Right lobe of liver (tissue), 4 donors: Measurements from ENCODE around the gene CATSPER1.
"Not testable (repeated sequence)": the region's sequence is repeated elsewhere in the genome, so short reads cannot be mapped to it uniquely, and the experiment has no call there.

ENCODE experiments used
- POLR2A ChIP-seq: fragments of 450-650 bp; IDR thresholded peaks from one replicate; pipeline ENCODE4 v1.6.1; 2017; ENCODE audit warnings: antibody characterized with exemption, mild to moderate bottlenecking
- TF ChIP-seq, protein P1 (sequence below), 4 donors: fragments of 200-600 bp in 3 of 4; fragments of 450-650 bp in 1 of 4; IDR thresholded peaks; one replicate each; pipeline versions ENCODE4 v1.5.1 to v1.8.0; 2016 to 2022; ENCODE audit warnings: antibody characterized with exemption in 4 of 4, mild to moderate bottlenecking in 2 of 4
- donor health status: DM: no; HTN: no; CAD: no.
- donor health status: DM: no; HTN: no; CAD: no.
- donor health status: DM: no; HTN: yes; CAD: no.

DNA sequence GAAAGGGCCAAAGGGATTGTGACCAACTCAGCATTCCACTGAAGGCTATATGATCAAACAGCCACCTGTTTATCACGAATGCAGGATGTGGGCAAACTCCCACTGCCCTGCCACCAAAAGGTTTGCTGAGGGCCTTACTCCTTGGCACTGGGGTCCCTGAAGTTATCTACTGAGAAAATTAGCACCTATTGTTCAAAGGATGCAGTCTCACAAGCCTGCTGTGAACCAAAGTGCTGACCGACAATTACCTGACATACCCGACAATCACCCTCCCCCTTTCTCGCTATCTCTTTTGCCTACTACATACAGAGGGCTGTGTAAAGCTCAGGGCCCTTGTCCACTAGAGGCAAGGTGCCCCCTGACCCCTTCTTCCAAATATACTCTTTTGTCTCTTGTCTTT, 16.2 kb downstream of the CATSPER1 start:
- TF ChIP-seq, protein P1, sequence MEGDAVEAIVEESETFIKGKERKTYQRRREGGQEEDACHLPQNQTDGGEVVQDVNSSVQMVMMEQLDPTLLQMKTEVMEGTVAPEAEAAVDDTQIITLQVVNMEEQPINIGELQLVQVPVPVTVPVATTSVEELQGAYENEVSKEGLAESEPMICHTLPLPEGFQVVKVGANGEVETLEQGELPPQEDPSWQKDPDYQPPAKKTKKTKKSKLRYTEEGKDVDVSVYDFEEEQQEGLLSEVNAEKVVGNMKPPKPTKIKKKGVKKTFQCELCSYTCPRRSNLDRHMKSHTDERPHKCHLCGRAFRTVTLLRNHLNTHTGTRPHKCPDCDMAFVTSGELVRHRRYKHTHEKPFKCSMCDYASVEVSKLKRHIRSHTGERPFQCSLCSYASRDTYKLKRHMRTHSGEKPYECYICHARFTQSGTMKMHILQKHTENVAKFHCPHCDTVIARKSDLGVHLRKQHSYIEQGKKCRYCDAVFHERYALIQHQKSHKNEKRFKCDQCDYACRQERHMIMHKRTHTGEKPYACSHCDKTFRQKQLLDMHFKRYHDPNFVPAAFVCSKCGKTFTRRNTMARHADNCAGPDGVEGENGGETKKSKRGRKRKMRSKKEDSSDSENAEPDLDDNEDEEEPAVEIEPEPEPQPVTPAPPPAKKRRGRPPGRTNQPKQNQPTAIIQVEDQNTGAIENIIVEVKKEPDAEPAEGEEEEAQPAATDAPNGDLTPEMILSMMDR (IDR thresholded peaks at IDR 0.05): not testable (repeated sequence)
- TF ChIP-seq POLR2A: not testable (repeated sequence)
